Renal cortical epithelial cell (primary cell): ENCODE measurements around the gene LSM4. TPM values are rescaled to one million over a fixed set of nuclear protein-coding genes. Genes with fewer than 3 reads are reported as not detected.

Source experiments
- total RNA-seq: library from RNA; depleted of rRNA; stranded (reverse); fragments of >200 nt; gene quantifications from 2 replicates; pipeline ENCODE4 v1.2.3, GENCODE V29; 2014

The LSM4 gene
- total RNA-seq, 1 donor from 2014 or later, result 115 TPM

Other genes with a start within 250 kb of the LSM4 start
- not detected in 2 replicates for gene IL12RB1, start 236.1 kb downstream of the LSM4 start, total RNA-seq
- 0.35 and 5.7 TPM in 2 replicates for gene MAST3, start 225.3 kb downstream of the LSM4 start, total RNA-seq
- 15.8 and 56.9 TPM in 2 replicates for gene PIK3R2, start 169.9 kb downstream of the LSM4 start, total RNA-seq
- 20.8 and 25.1 TPM in 2 replicates for gene IFI30, start 149.3 kb downstream of the LSM4 start, total RNA-seq
- 12.3 and 57.1 TPM in 2 replicates for gene MPV17L2, start 129.9 kb downstream of the LSM4 start, total RNA-seq
- 0.35 and 0.80 TPM in 2 replicates for gene RAB3A, start 119.0 kb downstream of the LSM4 start, total RNA-seq
- gene PDE4C, start 96.6 kb downstream of the LSM4 start, total RNA-seq, result under 0.01 and 0.20 TPM in 2 replicates
- 0.50 TPM in 1 of 2 replicates, not detected in the other for gene IQCN, start 48.6 kb downstream of the LSM4 start, total RNA-seq
- 140 and 234 TPM in 2 replicates for gene JUND, start 41.5 kb downstream of the LSM4 start, total RNA-seq
- 24.0 and 33.2 TPM in 2 replicates for gene PGPEP1, start 17.5 kb upstream of the LSM4 start, total RNA-seq
- 108 and 190 TPM in 2 replicates for gene GDF15, start 63.1 kb upstream of the LSM4 start, total RNA-seq
- not detected in 2 replicates for gene LRRC25, start 74.5 kb upstream of the LSM4 start, total RNA-seq
- gene SSBP4, start 96.3 kb upstream of the LSM4 start, total RNA-seq, result 40.5 and 49.3 TPM in 2 replicates
- 37.5 and 69.9 TPM in 2 replicates for gene ISYNA1, start 115.1 kb upstream of the LSM4 start, total RNA-seq
- 7.5 and 13.3 TPM in 2 replicates for gene ELL, start 199.0 kb upstream of the LSM4 start, total RNA-seq
- 215 and 278 TPM in 2 replicates for gene FKBP8, start 220.5 kb upstream of the LSM4 start, total RNA-seq
- 47.6 and 76.4 TPM in 2 replicates for gene KXD1, start 234.8 kb upstream of the LSM4 start, total RNA-seq
- gene UBA52, start 248.8 kb upstream of the LSM4 start, total RNA-seq, result 485 and 589 TPM in 2 replicates